ENCODE data around the gene FRMPD2.

The FRMPD2 gene

DNA sequence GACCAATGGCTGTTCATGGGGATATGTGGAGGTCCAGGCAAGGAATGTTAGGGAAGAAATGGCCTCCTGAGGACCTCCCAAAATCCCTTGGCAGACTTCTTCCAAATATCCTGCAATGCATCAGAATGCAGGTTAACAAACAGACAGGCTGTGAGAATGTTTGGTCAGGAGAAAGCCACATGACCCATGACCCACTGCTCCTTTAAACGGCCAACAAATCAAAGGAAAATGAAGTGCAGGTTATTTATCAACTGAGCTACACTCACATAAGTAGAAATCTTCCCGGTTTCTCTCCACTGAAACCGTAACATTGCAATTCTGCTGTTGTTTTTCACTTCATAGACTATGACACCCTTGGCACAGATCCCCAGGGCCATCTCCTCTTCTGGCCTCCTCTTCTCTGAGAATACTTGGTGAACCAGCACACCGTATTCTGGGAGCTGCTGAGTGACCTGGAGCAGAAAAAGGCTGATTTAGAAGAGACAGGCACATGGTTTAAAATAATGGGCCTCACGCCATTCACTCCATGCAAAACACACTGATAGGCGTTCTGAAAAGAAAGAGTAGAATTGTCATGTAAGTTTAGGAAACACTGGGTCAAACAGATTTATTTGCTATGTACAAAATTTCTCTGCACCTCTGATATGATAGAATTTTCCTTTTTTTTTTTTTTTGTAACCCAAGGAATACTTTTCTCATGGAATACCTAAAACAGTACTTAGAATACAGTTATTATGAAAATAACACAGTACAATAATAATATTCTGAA is 67.8 kb downstream of the FRMPD2 start:
- no peak for TF ChIP-seq FOXP2 (optimal IDR thresholded peaks at IDR 0.05; ENCODE audit: borderline replicate concordance, extremely low read depth, extremely low read length, insufficient read depth)
- no peak for TF ChIP-seq REST (IDR thresholded peaks at IDR 0.05; ENCODE audit: insufficient read depth in 1 of 2, low read depth in 2 of 2, low read length in 2 of 2)
- no peak for TF ChIP-seq SIN3A (IDR thresholded peaks at IDR 0.05; ENCODE audit: borderline replicate concordance, insufficient read depth, low read length)
- no peak for TF ChIP-seq POLR2AphosphoS5 (IDR thresholded peaks at IDR 0.05; ENCODE audit: low read depth, low read length)
- TF ChIP-seq TAF1 (IDR thresholded peaks at IDR 0.05; ENCODE audit: borderline replicate concordance, insufficient read depth, low read length), result no peak

GRCh38 chr10:48205918-48206317 is 68.6 kb downstream of the FRMPD2 start:
- no peak for TF ChIP-seq REST (IDR thresholded peaks at IDR 0.05; ENCODE audit: insufficient read depth in 1 of 2, low read depth in 2 of 2, low read length in 2 of 2)
- TF ChIP-seq POLR2AphosphoS5 (IDR thresholded peaks at IDR 0.05; ENCODE audit: low read depth, low read length), result no peak
- no peak for TF ChIP-seq TAF1 (IDR thresholded peaks at IDR 0.05; ENCODE audit: borderline replicate concordance, insufficient read depth, low read length)
- TF ChIP-seq FOXP2 (optimal IDR thresholded peaks at IDR 0.05; ENCODE audit: borderline replicate concordance, extremely low read depth, extremely low read length, insufficient read depth), result no peak
- TF ChIP-seq SIN3A (IDR thresholded peaks at IDR 0.05; ENCODE audit: borderline replicate concordance, insufficient read depth, low read length), result no peak

GRCh38 chr10:48199580-48200377 is 74.7 kb downstream of the FRMPD2 start:
- TF ChIP-seq REST (IDR thresholded peaks at IDR 0.05; ENCODE audit: insufficient read depth in 1 of 2, low read depth in 2 of 2, low read length in 2 of 2) (no peak), POLR2AphosphoS5 (IDR thresholded peaks at IDR 0.05; ENCODE audit: low read depth, low read length) (no peak), TAF1 (IDR thresholded peaks at IDR 0.05; ENCODE audit: borderline replicate concordance, insufficient read depth, low read length) (no peak), FOXP2 (optimal IDR thresholded peaks at IDR 0.05; ENCODE audit: borderline replicate concordance, extremely low read depth, extremely low read length, insufficient read depth) (no peak), SIN3A (IDR thresholded peaks at IDR 0.05; ENCODE audit: borderline replicate concordance, insufficient read depth, low read length) (no peak)

DNA sequence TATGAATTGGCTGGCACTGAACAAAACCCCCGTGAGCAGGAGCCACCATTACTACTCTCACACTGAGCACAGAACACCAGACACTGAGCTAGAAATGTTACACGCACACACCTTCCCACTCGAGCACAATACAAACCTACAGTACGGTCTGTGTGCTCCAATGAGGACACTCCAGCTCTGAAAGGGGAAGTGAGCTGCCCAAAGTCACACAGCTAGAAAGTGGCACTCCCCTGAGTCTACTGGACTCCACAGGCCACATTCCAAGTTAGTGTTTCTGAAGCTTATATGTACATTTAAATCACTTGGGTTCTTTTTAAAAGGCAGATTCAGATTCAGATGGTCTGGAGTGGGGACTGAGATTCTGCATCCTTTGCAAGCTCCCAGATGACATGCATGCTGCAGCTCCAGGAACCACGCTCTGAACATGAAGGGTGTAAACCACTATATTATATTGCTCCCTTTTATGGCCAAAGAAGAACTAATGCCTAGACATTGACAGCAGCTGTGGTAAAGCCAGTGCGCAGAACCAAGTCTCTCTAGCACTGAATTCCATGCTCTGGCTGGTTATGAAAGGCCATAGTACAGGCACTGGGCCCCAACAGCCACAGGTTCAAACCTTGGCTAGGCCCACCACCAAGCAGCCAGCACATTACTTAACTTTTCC is 77.1 kb downstream of the FRMPD2 start:
- TF ChIP-seq POLR2AphosphoS5 (IDR thresholded peaks at IDR 0.05; ENCODE audit: low read depth, low read length) (no peak), TAF1 (IDR thresholded peaks at IDR 0.05; ENCODE audit: borderline replicate concordance, insufficient read depth, low read length) (no peak), FOXP2 (optimal IDR thresholded peaks at IDR 0.05; ENCODE audit: borderline replicate concordance, extremely low read depth, extremely low read length, insufficient read depth) (no peak), SIN3A (IDR thresholded peaks at IDR 0.05; ENCODE audit: borderline replicate concordance, insufficient read depth, low read length) (no peak), REST (IDR thresholded peaks at IDR 0.05; ENCODE audit: insufficient read depth in 1 of 2, low read depth in 2 of 2, low read length in 2 of 2) (no peak)

All from PFSK-1 (cell line).